Medulla oblongata (tissue), 1 donor: ENCODE results near the gene GFY.
A peak's percentile ranks its signal among the peaks of the same experiment; 100 is the strongest.

Source experiments
- DNase-seq: peaks from one replicate; pipeline ENCODE4 v3.0.0-alpha.2; 2015; ENCODE audit errors: extremely low spot score

The GFY gene

GRCh38 chr19:49408816-49409440 is 16.3 kb upstream of the GFY start:
- DNase-seq, result no peak

- peak; percentile 6 for DNase-seq
These were observed 15.7 kb upstream of the GFY start for GRCh38 chr19:49409441-49410029.

- DNase-seq, result no peak
These were observed 13.4 kb upstream of the GFY start for GRCh38 chr19:49411681-49412326.

GRCh38 chr19:49413348-49413747 is 11.8 kb upstream of the GFY start:
- no peak for DNase-seq

- DNase-seq, result no peak
These were observed 10.9 kb upstream of the GFY start for GRCh38 chr19:49414256-49414655.

GRCh38 chr19:49415102-49415809 is 9.9 kb upstream of the GFY start:
- no peak for DNase-seq

GRCh38 chr19:49415810-49416200 is 9.4 kb upstream of the GFY start:
- DNase-seq, result no peak

- no peak for DNase-seq
These were observed 8.1 kb upstream of the GFY start for GRCh38 chr19:49417088-49417487.

GRCh38 chr19:49418511-49418910 is 6.7 kb upstream of the GFY start:
- no peak for DNase-seq

GRCh38 chr19:49419173-49419572 is 6.0 kb upstream of the GFY start:
- no peak for DNase-seq

- no peak for DNase-seq
These were observed 5.0 kb upstream of the GFY start for GRCh38 chr19:49420227-49420626.

GRCh38 chr19:49421039-49421877 is 3.9 kb upstream of the GFY start:
- peak; percentile 27 for DNase-seq

- DNase-seq, result no peak
These were observed 3.3 kb upstream of the GFY start for GRCh38 chr19:49421878-49422202.

- DNase-seq, result no peak
These were observed 2.6 kb upstream of the GFY start for GRCh38 chr19:49422407-49423070.

- DNase-seq, result no peak
These were observed 1.9 kb upstream of the GFY start, which contains the start of gene PTH2 for GRCh38 chr19:49423071-49423984. Gene PTH2 (minus strand): TSS chr19:49423441. CDS start chr19:49423339, 102 bp downstream.

- DNase-seq, result no peak
These were observed 1.2 kb upstream of the GFY start for GRCh38 chr19:49423985-49424303.

- no peak for DNase-seq
These were observed 869 bp downstream of the GFY start for GRCh38 chr19:49425922-49426592.

GRCh38 chr19:49427339-49427738 is 2.2 kb downstream of the GFY start:
- no peak for DNase-seq

- no peak for DNase-seq
These were observed 2.8 kb downstream of the GFY start for GRCh38 chr19:49427855-49428546.
